CD4-positive, alpha-beta T cell treated with Interleukin-4 for 1 hour (primary cell): Measurements from ENCODE around the gene HCN4.

ENCODE experiments used
- DNase-seq, 2 donors: peaks; one replicate each; pipeline ENCODE4 v3.0.0-alpha.2; 2020 to 2022

HCN4 gene

DNA sequence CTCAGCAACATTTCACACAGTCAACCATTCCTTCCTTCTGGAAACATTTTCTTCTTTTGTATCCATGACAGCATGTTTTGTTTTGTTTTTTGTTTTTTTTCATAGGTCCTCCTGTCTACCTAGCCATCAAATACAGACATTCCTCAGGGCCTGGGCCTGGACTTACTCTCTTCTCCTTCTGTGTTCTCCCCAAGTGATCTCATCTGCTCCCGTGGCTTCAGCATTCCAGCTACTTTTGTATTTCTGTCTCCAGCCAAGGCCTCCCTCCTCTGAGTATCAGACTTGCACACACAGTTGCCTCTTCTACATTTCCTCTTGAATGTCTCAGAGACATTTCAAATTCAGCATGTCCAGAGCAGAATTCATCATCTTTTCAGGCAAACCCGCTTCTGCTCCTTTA is 82.4 kb downstream of the HCN4 start:
- no peak for DNase-seq

DNA sequence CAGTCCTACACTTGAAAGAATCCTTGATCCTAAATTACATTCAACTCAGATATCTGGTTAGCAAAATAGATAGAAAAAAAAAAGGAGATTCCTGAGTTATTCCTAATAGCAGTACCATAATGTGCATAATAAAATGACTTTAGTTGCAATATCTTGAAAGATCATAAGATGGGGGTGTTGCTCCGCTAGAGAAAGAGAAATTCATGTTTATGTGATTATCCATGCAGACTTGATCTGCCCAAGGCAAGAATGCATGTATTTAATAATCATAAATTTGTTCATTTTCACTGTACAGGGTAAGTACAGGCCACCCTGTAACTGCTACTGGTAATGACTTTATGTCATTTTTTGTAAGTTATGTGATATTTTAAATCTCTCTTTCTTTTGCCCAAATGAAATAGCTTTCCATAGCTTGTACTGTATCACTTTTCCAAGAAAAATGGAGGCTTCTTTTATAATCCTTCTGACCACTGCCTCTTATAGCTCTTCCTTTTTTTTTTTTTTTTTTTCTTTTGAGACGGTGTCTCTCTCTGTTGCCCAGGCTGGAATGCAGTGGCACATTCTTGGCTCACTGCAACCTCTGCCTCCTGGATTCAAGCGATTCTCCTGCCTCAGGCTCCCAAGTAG is 84.6 kb downstream of the HCN4 start:
- DNase-seq: peak in 1 of 2 donors; percentile 20

DNA sequence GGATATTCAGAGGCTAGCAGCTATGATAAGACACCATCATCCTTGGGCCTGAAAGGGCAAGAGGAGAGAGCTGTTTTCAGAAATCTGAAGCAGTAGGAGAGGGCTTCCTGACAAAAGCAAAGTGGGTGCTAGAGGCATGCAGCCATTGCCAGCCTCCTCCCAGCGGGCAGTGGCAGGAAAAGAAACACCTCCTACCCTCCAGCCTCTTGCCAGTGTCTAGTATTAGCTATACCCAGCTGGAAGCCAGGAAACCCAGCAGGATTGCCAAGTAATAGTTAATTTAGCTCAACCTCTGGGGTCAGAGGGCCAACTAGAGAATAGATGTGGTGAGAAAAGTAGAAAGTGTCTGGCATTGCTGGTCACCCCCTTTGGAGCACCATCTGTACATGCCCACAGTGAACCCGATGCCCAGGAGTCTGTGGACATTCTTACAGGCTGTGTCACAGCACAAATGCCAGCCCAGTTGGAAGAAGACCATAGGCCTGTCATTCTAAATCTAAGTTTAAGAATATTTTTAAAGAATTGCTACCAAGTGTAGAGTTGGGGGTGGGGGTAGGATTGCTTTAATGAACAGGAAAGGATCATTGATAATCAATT is 85.3 kb downstream of the HCN4 start:
- DNase-seq: no peak

DNA sequence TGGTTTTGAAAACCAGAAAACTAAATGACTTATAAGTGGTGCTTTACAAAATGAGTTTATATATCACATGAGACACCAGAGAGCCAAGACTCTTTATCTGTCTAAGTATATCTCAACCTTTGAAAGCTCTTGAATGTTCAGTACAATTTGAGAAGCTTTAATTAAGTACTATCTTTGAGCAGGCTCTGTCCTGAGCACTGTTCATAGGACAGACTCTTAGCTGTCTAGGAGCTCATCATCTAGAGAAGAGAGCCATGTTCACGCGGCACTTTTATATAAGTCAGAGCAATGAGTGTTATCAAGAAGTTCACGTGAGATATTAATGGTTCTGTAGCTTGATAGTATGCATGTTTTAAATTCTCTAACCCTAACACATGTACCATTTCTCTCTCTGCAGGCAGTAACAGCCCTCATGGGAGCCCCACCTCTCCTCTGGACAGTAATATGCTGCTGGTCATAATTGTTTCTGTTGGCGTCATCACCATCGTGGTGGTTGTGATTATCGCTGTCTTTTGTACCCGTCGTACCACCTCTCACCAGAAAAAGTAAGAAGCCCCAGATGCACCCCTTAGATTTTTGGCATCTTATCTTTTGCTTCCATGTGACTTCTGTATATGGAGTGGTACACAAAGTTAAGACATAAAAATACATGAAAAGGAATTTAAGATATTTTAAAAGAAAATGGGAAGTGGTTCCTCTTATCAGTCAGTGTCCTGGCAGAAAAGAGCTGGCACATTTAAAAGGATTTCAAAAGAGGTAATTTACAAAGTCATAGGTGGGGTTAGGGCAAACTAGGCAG is 86.0 kb downstream of the HCN4 start:
- no peak for DNase-seq

DNA sequence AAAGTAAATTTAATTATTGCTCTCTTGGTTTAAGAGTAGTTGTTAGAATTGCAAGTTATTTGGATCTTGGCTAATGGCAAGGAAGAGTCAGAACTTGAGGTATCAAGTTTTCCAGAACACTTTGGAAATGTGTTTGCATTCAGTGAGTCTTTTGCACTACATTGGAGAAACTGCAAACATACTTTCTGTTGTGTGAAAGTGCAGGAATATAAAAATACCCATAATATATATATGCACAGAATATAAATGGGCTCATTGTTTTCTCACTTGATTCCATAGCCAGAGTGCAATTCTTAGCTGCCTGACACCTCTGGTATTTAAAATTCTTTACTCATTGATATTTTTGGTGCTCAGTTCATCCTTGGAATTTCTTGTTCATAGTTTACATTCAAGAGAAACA is 92.9 kb downstream of the HCN4 start:
- no peak for DNase-seq

DNA sequence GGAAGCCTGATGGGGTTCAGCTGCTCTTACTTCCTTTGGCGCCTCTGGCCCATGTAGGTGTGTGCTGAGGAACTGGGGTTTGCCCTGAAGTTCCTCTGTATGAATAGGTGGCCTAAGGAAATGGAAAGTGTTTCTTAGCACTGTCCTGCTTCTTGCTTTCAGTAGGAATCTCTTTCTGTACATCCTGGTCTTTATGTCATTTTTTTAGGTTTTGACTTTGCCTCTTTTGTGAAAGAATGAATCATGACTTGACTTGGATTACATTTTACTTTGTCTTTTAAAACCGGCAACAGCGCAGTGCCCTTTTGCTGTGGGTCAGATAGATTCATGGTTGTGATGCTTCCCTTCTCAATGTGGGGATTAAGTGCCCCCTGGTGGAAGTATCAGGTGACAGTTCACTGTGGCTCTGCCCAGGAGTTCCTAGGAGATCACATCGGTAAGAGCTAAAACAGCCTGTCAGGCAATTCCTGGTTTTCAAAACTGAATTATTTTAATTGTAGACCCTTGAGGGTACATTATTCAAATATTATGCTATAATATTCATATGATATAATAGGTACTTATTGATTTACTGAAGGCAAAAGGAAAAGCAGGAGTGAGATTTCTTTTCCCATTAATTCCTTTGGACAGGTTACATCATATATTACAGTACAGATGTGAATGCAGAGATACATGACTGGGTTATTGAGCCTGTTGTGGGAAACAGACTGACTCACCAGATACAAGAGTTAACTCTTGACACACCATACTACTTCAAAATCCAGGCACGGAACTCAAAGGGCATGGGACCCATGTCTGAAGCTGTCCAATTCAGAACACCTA is 95.4 kb downstream of the HCN4 start:
- DNase-seq: peak; percentile 38 to 51

DNA sequence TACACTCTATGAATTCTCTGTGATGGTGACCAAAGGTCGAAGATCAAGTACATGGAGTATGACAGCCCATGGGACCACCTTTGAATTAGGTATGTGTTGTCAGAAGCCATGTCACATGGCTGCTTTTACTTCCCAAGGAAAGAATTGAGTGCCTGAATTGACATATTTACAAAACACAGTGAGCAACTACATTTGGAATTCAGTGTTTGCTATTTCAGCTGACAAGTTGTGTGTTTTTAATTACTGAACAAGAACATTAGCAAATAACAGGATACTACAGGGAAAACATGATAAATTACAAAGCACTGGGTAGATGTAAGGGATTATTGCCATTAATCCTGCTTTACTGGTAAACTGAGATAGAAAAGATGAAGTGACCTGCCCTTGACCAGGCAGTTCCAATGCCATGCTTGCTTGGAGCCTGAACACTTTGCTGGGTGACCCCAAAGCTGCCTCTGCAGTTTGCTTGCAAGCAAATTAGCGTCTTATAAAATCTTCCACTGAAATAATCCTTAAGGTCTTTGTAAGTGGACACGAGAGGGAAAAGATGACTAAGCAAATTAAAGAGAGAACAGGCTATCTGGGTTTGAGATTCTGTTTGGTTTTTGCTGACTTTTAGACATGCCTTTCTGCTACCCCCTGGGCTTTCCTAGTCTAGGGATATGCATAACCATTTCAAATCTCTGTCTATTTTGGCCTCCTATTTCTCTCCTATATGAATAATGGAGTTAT is 98.2 kb downstream of the HCN4 start:
- no peak for DNase-seq
